Peyer's patch (tissue), 4 donors: ENCODE measurements around the gene PRELID3B. TPM values are rescaled to one million over a fixed set of nuclear protein-coding genes. Genes with fewer than 3 reads are reported as not detected.

Experiments used
- DNase-seq, 3 donors: peaks; one replicate each; pipeline ENCODE4 v3.0.0-alpha.2; 2017 to 2019
- H3K27ac ChIP-seq, 4 donors: fragments of 200-600 bp; sonication (generic); one replicate each; pipeline ENCODE4 v1.5.1; 2016 to 2019
- H3K27me3 ChIP-seq, 2 donors: fragments of 200-600 bp; sonication (generic); one replicate each; pipeline ENCODE4 v1.5.1; 2019
- H3K36me3 ChIP-seq, 3 donors: fragments of 200-600 bp; sonication (generic); one replicate each; pipeline ENCODE4 v1.5.1; 2016 to 2019
- H3K4me1 ChIP-seq, 4 donors: fragments of 200-600 bp; sonication (generic); one replicate each; pipeline ENCODE4 v1.5.1; 2016 to 2019
- H3K4me3 ChIP-seq, 4 donors: fragments of 200-600 bp; sonication (generic); 1 replicate in 3 of 4; 2 replicates in 1 of 4; pipeline ENCODE4 v1.5.1; 2016 to 2019; ENCODE audit warnings: mild to moderate bottlenecking in 1 of 4
- H3K9me3 ChIP-seq, 4 donors: fragments of 200-600 bp; sonication (generic); one replicate each; pipeline ENCODE4 v1.5.1; 2016 to 2019; ENCODE audit warnings: mild to moderate bottlenecking in 1 of 4
- POLR2A ChIP-seq, 2 donors: fragments of 450-650 bp; IDR thresholded peaks; one replicate each; pipeline ENCODE4 v1.5.1; 2017; ENCODE audit warnings: antibody characterized with exemption in 2 of 2, mild to moderate bottlenecking in 2 of 2, moderate library complexity in 2 of 2
- total RNA-seq, 4 donors: library from RNA; depleted of rRNA; stranded (reverse); fragments of >200 nt; gene quantifications; one replicate each; pipeline ENCODE4 v1.1.0, GENCODE V29; 2016
- TF ChIP-seq, protein P1 (sequence below), 6 experiments: fragments of 450-650 bp in 4 of 6; fragments of 200-600 bp in 2 of 6; sonication (generic) in 1 of 6; IDR thresholded peaks; one replicate each; pipeline ENCODE4 v1.5.1; 2017 to 2019; ENCODE audit warnings: antibody characterized with exemption in 6 of 6, mild to moderate bottlenecking in 3 of 6, moderate library complexity in 1 of 6

PRELID3B gene
- total RNA-seq, 4 donors from 2014 or later, result 44.6 to 148 (median 86.5) TPM

DNA sequence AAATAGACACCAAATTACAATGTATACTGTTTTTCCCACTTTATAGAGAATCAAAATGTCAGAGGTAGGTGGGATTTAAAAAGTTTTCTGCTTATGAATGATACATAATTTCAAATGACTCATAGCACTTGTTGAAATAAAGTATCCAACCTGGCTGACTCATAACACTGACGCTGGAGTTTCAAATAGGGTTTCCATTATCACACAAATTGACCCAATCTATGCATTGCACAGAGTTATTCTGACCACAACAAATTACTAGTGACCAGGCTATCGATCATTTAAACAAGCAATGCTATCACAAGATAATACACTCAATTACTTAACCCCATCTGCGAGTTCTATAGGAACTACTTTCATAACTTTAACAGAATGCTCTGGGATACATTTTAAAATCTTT lies 31.9 kb upstream of the PRELID3B start:
- H3K27ac ChIP-seq, result no peak overlapping the region
- H3K4me3 ChIP-seq, result no peak overlapping the region
- TF ChIP-seq, protein P1, sequence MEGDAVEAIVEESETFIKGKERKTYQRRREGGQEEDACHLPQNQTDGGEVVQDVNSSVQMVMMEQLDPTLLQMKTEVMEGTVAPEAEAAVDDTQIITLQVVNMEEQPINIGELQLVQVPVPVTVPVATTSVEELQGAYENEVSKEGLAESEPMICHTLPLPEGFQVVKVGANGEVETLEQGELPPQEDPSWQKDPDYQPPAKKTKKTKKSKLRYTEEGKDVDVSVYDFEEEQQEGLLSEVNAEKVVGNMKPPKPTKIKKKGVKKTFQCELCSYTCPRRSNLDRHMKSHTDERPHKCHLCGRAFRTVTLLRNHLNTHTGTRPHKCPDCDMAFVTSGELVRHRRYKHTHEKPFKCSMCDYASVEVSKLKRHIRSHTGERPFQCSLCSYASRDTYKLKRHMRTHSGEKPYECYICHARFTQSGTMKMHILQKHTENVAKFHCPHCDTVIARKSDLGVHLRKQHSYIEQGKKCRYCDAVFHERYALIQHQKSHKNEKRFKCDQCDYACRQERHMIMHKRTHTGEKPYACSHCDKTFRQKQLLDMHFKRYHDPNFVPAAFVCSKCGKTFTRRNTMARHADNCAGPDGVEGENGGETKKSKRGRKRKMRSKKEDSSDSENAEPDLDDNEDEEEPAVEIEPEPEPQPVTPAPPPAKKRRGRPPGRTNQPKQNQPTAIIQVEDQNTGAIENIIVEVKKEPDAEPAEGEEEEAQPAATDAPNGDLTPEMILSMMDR (IDR thresholded peaks at IDR 0.05), result no peak
- TF ChIP-seq POLR2A (IDR thresholded peaks at IDR 0.05), result no peak
- H3K9me3 ChIP-seq, result no peaks in the 10 kb centered on the region
- H3K27me3 ChIP-seq, result no peaks in the 10 kb centered on the region
- no peaks in the 10 kb centered on the region for H3K36me3 ChIP-seq
- H3K4me1 ChIP-seq, result no peaks in the 10 kb centered on the region
- DNase-seq, result no peak

DNA sequence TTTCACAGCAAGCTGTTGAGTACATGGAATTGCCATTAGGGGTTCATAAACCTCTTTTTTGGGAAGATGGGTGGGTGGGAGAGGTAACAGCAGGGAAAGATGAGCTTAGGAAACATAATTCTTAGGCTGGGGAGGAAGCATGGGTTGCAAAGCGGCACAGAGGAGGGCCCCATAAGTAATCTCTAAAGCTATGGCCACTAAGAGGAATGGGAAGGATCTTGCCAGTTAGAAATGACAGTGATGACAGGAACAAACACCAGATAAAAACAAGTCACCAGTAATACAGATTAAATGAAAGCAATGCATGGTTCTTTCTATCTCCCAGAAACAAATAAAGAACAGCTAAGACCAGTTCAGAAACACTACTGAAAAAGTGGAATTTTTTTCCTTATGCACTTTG lies 31.0 kb upstream of the PRELID3B start:
- TF ChIP-seq, protein P1 (IDR thresholded peaks at IDR 0.05), result no peak
- no peak for TF ChIP-seq POLR2A (IDR thresholded peaks at IDR 0.05)
- H3K27me3 ChIP-seq, result no peaks in the 10 kb centered on the region
- no peaks in the 10 kb centered on the region for H3K9me3 ChIP-seq
- no peaks in the 10 kb centered on the region for H3K4me1 ChIP-seq
- H3K27ac ChIP-seq, result no peak overlapping the region
- H3K4me3 ChIP-seq, result no peak overlapping the region
- H3K36me3 ChIP-seq, result no peaks in the 10 kb centered on the region
- DNase-seq, result no peak

DNA sequence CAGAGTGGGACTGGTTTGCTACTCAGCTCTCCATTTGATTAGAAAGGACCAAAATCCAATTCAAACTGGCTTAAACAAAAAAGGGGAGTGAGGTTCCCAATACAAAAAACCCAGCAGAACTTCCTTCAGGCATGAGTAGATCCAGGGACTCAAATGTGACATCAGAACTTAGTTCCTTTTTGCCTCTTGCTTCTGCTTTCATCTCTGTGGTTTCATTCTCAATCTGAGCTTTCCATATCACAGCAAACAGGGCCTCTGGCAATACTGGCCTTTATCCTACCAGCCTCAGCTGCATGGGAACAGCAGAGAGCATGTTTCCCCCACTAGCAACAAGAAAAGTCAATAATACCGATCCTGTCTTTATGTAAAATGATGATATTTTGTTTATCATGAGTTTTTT lies 28.6 kb upstream of the PRELID3B start:
- no peak overlapping the region for H3K27ac ChIP-seq
- no peaks in the 10 kb centered on the region for H3K27me3 ChIP-seq
- H3K4me3 ChIP-seq, result no peak overlapping the region
- no peaks in the 10 kb centered on the region for H3K4me1 ChIP-seq
- H3K36me3 ChIP-seq, result no peaks in the 10 kb centered on the region
- H3K9me3 ChIP-seq, result no peaks in the 10 kb centered on the region
- no peak for TF ChIP-seq POLR2A (IDR thresholded peaks at IDR 0.05)
- TF ChIP-seq, protein P1 (IDR thresholded peaks at IDR 0.05), result no peak
- no peak for DNase-seq

DNA sequence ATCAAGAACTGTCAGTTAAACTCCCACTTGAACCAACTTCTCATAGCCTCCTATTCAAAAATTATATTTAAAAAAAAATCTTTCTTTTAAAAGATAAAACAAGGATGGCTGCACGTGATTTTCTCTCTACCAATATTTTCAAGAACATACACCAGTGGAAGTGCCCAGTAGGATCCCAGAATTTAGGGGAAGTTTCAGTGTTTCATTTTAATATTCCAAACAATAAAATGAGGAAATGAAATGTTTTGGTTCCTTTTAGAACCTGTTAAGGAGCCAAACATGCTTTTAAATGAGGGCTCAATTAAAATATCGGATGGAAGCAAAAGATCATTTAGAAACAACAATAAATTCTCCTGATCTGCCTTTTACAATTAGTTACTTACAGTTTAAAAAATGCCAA lies 26.4 kb upstream of the PRELID3B start:
- H3K4me1 ChIP-seq, result no peaks in the 10 kb centered on the region
- H3K36me3 ChIP-seq, result no peaks in the 10 kb centered on the region
- H3K27me3 ChIP-seq, result no peaks in the 10 kb centered on the region
- no peak overlapping the region for H3K4me3 ChIP-seq
- no peaks in the 10 kb centered on the region for H3K9me3 ChIP-seq
- no peak for TF ChIP-seq POLR2A (IDR thresholded peaks at IDR 0.05)
- TF ChIP-seq, protein P1 (IDR thresholded peaks at IDR 0.05), result no peak
- H3K27ac ChIP-seq, result no peak overlapping the region
- DNase-seq, result no peak

DNA sequence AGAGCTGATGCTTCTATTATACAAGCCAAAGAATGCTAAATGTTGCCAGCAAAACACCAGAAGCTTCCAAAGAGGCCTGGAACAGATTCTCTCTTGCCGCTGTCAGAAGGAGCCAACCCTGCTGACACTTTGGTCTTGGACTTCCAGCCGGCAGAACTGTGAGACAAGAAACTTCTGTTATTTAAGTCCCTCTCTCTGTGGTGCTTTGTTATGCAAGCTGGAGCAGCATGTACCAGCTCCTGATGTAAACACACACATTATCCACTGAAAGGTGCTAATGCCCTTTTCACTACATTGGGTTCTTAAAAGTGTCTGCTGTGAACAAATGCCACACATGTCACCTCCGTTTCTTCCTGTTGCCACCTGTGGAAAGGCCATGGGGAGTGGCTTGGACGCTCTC lies 25.9 kb upstream of the PRELID3B start:
- Histone ChIP-seq H3K4me3 (no peak overlapping the region), H3K27me3 (no peaks in the 10 kb centered on the region), H3K36me3 (no peaks in the 10 kb centered on the region), H3K27ac (no peak overlapping the region), H3K9me3 (no peaks in the 10 kb centered on the region), H3K4me1 (no peaks in the 10 kb centered on the region)
- no peak for TF ChIP-seq POLR2A (IDR thresholded peaks at IDR 0.05)
- TF ChIP-seq, protein P1 (IDR thresholded peaks at IDR 0.05), result no peak
- no peak for DNase-seq

DNA sequence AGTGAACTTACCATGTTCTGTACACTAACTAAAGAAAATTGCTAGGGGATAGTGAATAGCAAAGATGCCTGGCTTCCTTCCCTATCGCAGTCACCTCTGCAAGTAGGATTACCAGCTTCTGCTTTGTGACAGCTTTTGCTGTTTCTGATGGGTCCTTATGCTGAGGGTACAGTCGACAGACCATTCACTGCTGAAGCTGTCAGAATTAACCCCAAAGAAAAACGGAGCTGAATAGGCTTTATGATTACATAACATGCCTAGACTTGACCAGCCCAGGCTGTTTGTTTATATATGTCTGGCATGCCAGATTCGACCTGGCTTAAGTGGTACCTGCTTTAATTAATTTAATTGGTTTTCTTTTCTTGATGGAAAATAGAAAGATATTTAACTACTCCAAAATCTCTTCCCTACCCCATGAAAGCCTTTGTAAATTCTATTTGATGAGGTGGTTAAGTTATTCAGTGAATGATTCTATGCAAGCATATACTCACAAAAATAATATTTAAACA lies 21.7 kb upstream of the PRELID3B start:
- H3K36me3 ChIP-seq, result no peaks in the 10 kb centered on the region
- no peak for TF ChIP-seq POLR2A (IDR thresholded peaks at IDR 0.05)
- TF ChIP-seq, protein P1 (IDR thresholded peaks at IDR 0.05), result no peak
- H3K27ac ChIP-seq, result peak overlapping the region in 1 of 4 donors; percentile 32
- no peaks in the 10 kb centered on the region for H3K9me3 ChIP-seq
- DNase-seq, result no peak
- no peaks in the 10 kb centered on the region for H3K4me1 ChIP-seq
- no peaks in the 10 kb centered on the region for H3K27me3 ChIP-seq
- no peak overlapping the region for H3K4me3 ChIP-seq
